ENCODE measurements around the gene RETREG3. TPM values are rescaled to one million over a fixed set of nuclear protein-coding genes. Genes with fewer than 3 reads are reported as not detected.
"Not testable (repeated sequence)": the region's sequence is repeated elsewhere in the genome, so short reads cannot be mapped to it uniquely, and the experiment has no call there.

Gene RETREG3
- total and polyA plus RNA-seq, 4 donors: 16.1 to 62.7 (median 44.5) TPM

DNA sequence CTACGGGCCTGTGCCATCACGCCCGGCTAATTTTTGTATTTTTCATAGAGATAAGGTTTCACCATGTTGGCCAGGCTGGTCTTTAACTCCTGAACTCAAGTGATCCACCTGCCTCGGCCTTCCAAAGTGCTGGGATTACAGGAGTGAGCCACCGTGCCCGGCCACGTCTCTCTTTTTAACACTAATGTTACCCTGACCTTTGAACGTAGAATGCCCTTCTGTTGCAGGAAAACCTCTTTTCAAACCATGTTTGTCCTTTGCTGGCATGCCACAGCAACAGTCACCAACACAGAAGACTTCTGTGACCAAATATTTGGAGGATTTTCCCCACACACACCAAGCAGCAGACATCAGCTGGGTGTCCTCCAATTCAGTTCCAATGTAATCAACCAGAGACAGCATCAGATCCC lies 64.3 kb downstream of the RETREG3 start:
- Histone ChIP-seq H3K27me3 (ENCODE audit: control insufficient read depth in 3 of 3, insufficient read depth in 3 of 3, low read length in 2 of 3) (no peaks in the 10 kb centered on the region), H3K27ac (ENCODE audit: low read depth in 1 of 2, low read length in 1 of 2) (no peak overlapping the region), H3K9me3 (ENCODE audit: control insufficient read depth in 4 of 4, insufficient read depth in 3 of 4, low read length in 3 of 4) (no peaks in the 10 kb centered on the region), H3K4me3 (no peak overlapping the region), H3K4me1 (ENCODE audit: control insufficient read depth in 5 of 5, insufficient read depth in 5 of 5, low read length in 5 of 5) (peaks cover 0 to 2% (median 0%) of the 10 kb centered on the region in 5 donors), H3K9ac (ENCODE audit: insufficient read depth in 1 of 2, low read length in 2 of 2) (no peak overlapping the region), H3K36me3 (ENCODE audit: control insufficient read depth in 4 of 4, insufficient read depth in 4 of 4, low read length in 4 of 4) (peaks cover 2 to 34% (median 4%) of the 10 kb centered on the region in 4 donors)
- TF ChIP-seq, protein P1, sequence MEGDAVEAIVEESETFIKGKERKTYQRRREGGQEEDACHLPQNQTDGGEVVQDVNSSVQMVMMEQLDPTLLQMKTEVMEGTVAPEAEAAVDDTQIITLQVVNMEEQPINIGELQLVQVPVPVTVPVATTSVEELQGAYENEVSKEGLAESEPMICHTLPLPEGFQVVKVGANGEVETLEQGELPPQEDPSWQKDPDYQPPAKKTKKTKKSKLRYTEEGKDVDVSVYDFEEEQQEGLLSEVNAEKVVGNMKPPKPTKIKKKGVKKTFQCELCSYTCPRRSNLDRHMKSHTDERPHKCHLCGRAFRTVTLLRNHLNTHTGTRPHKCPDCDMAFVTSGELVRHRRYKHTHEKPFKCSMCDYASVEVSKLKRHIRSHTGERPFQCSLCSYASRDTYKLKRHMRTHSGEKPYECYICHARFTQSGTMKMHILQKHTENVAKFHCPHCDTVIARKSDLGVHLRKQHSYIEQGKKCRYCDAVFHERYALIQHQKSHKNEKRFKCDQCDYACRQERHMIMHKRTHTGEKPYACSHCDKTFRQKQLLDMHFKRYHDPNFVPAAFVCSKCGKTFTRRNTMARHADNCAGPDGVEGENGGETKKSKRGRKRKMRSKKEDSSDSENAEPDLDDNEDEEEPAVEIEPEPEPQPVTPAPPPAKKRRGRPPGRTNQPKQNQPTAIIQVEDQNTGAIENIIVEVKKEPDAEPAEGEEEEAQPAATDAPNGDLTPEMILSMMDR (IDR thresholded peaks at IDR 0.05; ENCODE audit: control extremely low read depth, extremely low read depth): no peak
- 75 to 80% methylated on average over 8 of the region's 8 CpGs for WGBS, 2 donors
- DNase-seq (no peak), ATAC-seq (ENCODE audit: insufficient read depth, low FRiP score) (no peak)

DNA sequence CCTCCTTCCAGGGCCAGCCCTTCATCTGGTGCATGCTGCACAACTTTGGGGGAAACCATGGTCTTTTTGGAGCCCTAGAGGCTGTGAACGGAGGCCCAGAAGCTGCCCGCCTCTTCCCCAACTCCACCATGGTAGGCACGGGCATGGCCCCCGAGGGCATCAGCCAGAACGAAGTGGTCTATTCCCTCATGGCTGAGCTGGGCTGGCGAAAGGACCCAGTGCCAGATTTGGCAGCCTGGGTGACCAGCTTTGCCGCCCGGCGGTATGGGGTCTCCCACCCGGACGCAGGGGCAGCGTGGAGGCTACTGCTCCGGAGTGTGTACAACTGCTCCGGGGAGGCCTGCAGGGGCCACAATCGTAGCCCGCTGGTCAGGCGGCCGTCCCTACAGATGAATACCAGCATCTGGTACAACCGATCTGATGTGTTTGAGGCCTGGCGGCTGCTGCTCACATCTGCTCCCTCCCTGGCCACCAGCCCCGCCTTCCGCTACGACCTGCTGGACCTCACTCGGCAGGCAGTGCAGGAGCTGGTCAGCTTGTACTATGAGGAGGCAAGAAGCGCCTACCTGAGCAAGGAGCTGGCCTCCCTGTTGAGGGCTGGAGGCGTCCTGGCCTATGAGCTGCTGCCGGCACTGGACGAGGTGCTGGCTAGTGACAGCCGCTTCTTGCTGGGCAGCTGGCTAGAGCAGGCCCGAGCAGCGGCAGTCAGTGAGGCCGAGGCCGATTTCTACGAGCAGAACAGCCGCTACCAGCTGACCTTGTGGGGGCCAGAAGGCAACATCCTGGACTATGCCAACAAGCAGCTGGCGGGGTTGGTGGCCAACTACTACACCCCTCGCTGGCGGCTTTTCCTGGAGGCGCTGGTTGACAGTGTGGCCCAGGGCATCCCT lies 65.7 kb downstream of the RETREG3 start:
- ATAC-seq (ENCODE audit: insufficient read depth, low FRiP score) (no peak), DNase-seq (no peak)
- no peak overlapping the region for H3K27ac ChIP-seq (ENCODE audit: low read depth in 1 of 2, low read length in 1 of 2)
- TF ChIP-seq, protein P1 (IDR thresholded peaks at IDR 0.05; ENCODE audit: control extremely low read depth, extremely low read depth): no peak
- no peak overlapping the region for H3K9ac ChIP-seq (ENCODE audit: insufficient read depth in 1 of 2, low read length in 2 of 2)
- no peaks in the 10 kb centered on the region for H3K27me3 ChIP-seq (ENCODE audit: control insufficient read depth in 3 of 3, insufficient read depth in 3 of 3, low read length in 2 of 3)
- no peak overlapping the region for H3K4me3 ChIP-seq
- H3K36me3 ChIP-seq (ENCODE audit: control insufficient read depth in 4 of 4, insufficient read depth in 4 of 4, low read length in 4 of 4): peaks cover 5 to 47% (median 9%) of the 10 kb centered on the region in 4 donors
- H3K4me1 ChIP-seq (ENCODE audit: control insufficient read depth in 5 of 5, insufficient read depth in 5 of 5, low read length in 5 of 5): peaks cover 0 to 2% (median 0%) of the 10 kb centered on the region in 5 donors
- WGBS, 2 donors: 93 to 96% methylated on average over 39 of the region's 39 CpGs
- H3K9me3 ChIP-seq (ENCODE audit: control insufficient read depth in 4 of 4, insufficient read depth in 3 of 4, low read length in 3 of 4): no peaks in the 10 kb centered on the region

DNA sequence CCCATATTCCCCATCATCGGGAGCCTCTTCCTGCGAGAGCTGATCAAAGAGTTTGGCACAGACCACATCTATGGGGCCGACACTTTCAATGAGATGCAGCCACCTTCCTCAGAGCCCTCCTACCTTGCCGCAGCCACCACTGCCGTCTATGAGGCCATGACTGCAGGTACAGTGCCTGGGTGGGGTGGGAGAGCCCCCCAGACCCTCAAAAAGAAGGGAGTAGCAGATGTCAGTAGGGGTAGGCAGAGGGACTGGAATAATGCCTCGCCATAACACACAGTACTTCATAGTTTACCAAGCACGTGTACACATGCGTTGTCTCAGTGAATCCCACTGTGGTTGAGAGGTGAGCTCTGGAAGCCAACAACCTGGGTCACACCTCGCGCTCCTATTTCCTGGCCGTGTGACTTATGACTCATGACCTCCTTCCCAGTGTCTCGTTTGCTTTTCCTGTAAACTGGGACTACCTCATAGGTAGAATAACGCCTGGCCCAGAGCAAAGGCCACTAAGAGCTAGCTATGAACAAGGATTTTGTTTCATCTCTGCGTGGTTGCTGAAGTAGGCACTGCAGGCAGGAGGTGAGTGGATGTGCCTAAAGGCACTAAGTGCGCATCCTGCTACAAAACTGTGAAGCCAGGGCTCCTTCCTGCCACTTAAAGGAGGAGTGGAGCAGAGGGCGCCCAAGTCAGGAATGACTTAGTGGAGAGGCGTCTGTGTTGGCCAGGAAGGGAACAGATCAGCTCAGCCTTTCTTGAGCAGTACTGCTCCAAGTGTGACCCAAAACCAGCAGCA lies 67.9 kb downstream of the RETREG3 start:
- ATAC-seq (ENCODE audit: insufficient read depth, low FRiP score): no peak
- 79 to 87% methylated on average over 16 to 17 of the region's 17 CpGs for WGBS, 2 donors
- TF ChIP-seq, protein P1 (IDR thresholded peaks at IDR 0.05; ENCODE audit: control extremely low read depth, extremely low read depth): no peak

DNA sequence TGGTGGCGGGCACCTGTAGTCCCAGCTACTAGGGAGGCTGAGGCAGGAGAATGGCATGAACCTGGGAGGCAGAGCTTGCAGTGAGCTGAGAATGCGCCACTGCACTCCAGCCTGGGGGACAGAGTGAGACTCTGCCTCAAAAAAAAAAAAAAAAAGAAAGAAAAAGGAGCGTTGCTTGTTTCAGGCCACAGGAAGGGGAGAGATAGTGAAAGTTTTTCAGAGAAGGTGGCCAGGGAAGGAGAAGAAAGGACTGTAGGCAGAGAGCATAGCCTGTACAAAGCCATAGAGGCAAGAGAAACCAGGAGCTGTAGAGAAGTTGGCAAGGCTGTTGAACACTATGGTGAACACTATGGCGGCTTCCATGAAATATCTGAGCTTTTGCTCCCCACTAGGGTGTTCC lies 68.6 kb downstream of the RETREG3 start:
- WGBS, 2 donors: 85 to 93% methylated on average over 4 of the region's 4 CpGs
- not testable (repeated sequence) for H3K4me3 ChIP-seq; H3K9me3 ChIP-seq (ENCODE audit: control insufficient read depth in 4 of 4, insufficient read depth in 3 of 4, low read length in 3 of 4); H3K27me3 ChIP-seq (ENCODE audit: control insufficient read depth in 3 of 3, insufficient read depth in 3 of 3, low read length in 2 of 3); ATAC-seq (ENCODE audit: insufficient read depth, low FRiP score); H3K9ac ChIP-seq (ENCODE audit: insufficient read depth in 1 of 2, low read length in 2 of 2); DNase-seq; H3K27ac ChIP-seq (ENCODE audit: low read depth in 1 of 2, low read length in 1 of 2)
- Histone ChIP-seq H3K36me3 (ENCODE audit: control insufficient read depth in 4 of 4, insufficient read depth in 4 of 4, low read length in 4 of 4) (peaks cover 5 to 50% (median 9%) of the 10 kb centered on the region in 4 donors), H3K4me1 (ENCODE audit: control insufficient read depth in 5 of 5, insufficient read depth in 5 of 5, low read length in 5 of 5) (peaks cover 0 to 10% (median 0%) of the 10 kb centered on the region in 5 donors)

More for the DNA sequence above, 67.9 kb downstream of the RETREG3 start:
- DNase-seq: no peak
- peak overlapping the region in 1 of 2 donors; percentile 37 for H3K27ac ChIP-seq (ENCODE audit: low read depth in 1 of 2, low read length in 1 of 2)
- H3K9ac ChIP-seq (ENCODE audit: insufficient read depth in 1 of 2, low read length in 2 of 2): no peak overlapping the region
- no peaks in the 10 kb centered on the region for H3K27me3 ChIP-seq (ENCODE audit: control insufficient read depth in 3 of 3, insufficient read depth in 3 of 3, low read length in 2 of 3)
- peaks cover 0 to 8% (median 0%) of the 10 kb centered on the region in 5 donors for H3K4me1 ChIP-seq (ENCODE audit: control insufficient read depth in 5 of 5, insufficient read depth in 5 of 5, low read length in 5 of 5)
- no peaks in the 10 kb centered on the region for H3K9me3 ChIP-seq (ENCODE audit: control insufficient read depth in 4 of 4, insufficient read depth in 3 of 4, low read length in 3 of 4)
- H3K4me3 ChIP-seq: no peak overlapping the region
- H3K36me3 ChIP-seq (ENCODE audit: control insufficient read depth in 4 of 4, insufficient read depth in 4 of 4, low read length in 4 of 4): peaks cover 5 to 50% (median 9%) of the 10 kb centered on the region in 4 donors
